ENCODE data around the gene ELK4.

- TF ChIP-seq CTCF (IDR thresholded peaks at IDR 0.05; ENCODE audit: low read depth, low read length): no peak
- TF ChIP-seq EZH2phosphoT487 (IDR thresholded peaks at IDR 0.05; ENCODE audit: low read depth): no peak
Measured at GRCh38 chr1:205580923-205581180, 51.0 kb downstream of the ELK4 start.

Data from OCI-LY3 (cell line).